ENCODE data around the gene CDNF. TPM values are rescaled to one million over a fixed set of nuclear protein-coding genes. Genes with fewer than 3 reads are reported as not detected.
"Not testable (repeated sequence)": the region's sequence is repeated elsewhere in the genome, so short reads cannot be mapped to it uniquely, and the experiment has no call there.

CDNF gene
- total and polyA plus RNA-seq, 10 of the 15 experiments (the other 5 are each of a cell fraction or from before 2014, with no cell fraction given) = 0.08 to 1.9 (median 0.77) TPM

DNA sequence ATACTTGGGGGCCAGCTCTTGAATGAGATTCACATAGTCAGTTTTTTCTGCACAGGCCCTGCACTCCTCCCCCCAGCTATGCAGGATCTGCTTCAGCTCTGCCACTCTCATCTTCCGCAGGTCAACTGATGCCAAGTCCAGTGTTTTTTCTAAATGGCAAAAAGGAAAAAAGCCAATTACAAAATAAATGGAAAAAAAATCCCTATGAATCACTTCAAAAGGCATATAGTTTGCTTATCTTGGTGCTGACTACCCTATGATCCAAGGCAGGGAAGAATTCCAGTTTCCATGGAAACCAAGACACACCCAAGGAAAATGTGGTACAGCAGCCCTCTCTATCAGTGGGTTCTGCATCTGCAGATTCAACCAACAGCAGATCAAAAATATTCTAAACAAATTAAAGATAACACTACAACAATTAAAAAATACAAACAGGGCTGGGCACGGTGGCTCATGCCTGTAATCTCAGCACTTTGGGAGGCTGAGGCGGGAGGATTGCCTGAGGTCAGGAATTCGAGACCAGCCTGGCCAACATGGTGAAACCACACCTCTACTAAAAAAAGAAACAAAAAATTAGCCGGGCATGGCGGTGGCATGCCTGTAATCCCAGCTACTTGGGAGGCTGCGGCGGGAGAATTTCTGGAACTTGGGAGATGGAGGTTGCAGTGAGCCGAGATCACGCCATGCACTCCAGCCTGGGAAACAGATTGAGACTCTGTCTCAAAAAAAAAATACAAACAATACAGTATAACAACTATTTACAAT lies 17.6 kb downstream of the CDNF start:
- ATAC-seq = no peak
- no peak overlapping the region for H2AFZ ChIP-seq (ENCODE audit: control insufficient read depth, low read depth, low read length)

DNA sequence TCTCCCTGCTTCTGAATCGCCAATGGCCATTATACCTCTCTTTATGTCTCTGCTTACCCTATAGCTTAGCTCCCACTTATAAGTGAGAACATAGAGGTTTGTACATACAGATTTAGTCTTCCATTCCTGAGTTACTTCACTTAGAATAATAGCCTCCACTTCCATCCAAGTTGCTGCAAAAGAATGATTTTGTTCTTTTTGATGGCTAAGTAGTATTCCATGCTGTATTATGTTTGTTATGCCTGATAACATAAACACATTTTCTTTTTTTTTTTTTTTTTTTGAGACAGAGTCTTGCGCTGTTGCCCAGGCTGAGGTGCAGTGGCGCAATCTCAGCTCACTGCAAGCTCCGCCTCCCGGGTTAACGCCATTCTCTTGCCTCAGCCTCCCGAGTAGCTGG lies 21.1 kb downstream of the CDNF start:
- H3K79me2 ChIP-seq (ENCODE audit: control insufficient read depth, insufficient read depth, low read length); ATAC-seq; H3K36me3 ChIP-seq (ENCODE audit: control insufficient read depth in 2 of 2, insufficient read depth in 2 of 2, low read length in 1 of 2); BruUV-seq (replicated peaks); H3K27ac ChIP-seq (ENCODE audit: control insufficient read depth, insufficient read depth); POLR2A ChIA-PET; DNase-seq (ENCODE audit: low read depth, low spot score); H3K4me2 ChIP-seq (ENCODE audit: control insufficient read depth, insufficient read depth); H4K20me1 ChIP-seq (ENCODE audit: control insufficient read depth, insufficient read depth); intact Hi-C loops (cut with micrococcal nuclease; ENCODE audit: unreplicated experiment); FAIRE-seq; in situ Hi-C loops (cut with MboI); H3K9ac ChIP-seq (ENCODE audit: control insufficient read depth, insufficient read depth, low read length); H3K27me3 ChIP-seq (replicated peaks in 1 of 2; ENCODE audit: control insufficient read depth in 2 of 2, insufficient read depth in 2 of 2, low read length in 1 of 2); H3K9me3 ChIP-seq (replicated peaks; ENCODE audit: control insufficient read depth, insufficient read depth, low read length); RAD21 ChIA-PET (ENCODE audit: unreplicated experiment); H3K4me3 ChIP-seq; H2AFZ ChIP-seq (ENCODE audit: control insufficient read depth, low read depth, low read length); H3K4me1 ChIP-seq (ENCODE audit: control insufficient read depth, insufficient read depth, low read length): not testable (repeated sequence)
- ChIA-PET CTCF (interaction anchor here (1.0 kb wide), 1 partner anchor 279 kb away, joined by 3 read pairs; no protein-coding TSS in a partner anchor), SMC1A (ENCODE audit: uncharacterized antibody, unreplicated experiment) (interaction anchor here (1.0 kb wide), 1 partner anchor 314 kb away, joined by 4 read pairs; no protein-coding TSS in a partner anchor)
- WGBS (ENCODE audit: insufficient coverage, insufficient replicate concordance, low lambda C conversion rate, missing lambda C conversion rate) = 80% methylated on average over 7 of the region's 7 CpGs

More for the DNA sequence above, 17.6 kb downstream of the CDNF start:
- DNase-seq (ENCODE audit: low read depth, low spot score) = no peak
- H3K27me3 ChIP-seq (replicated peaks in 1 of 2; ENCODE audit: control insufficient read depth in 2 of 2, insufficient read depth in 2 of 2, low read length in 1 of 2) = no peaks in the 10 kb centered on the region
- H4K20me1 ChIP-seq (ENCODE audit: control insufficient read depth, insufficient read depth) = no peaks in the 10 kb centered on the region
- POLR2A ChIA-PET = interaction anchor here (1.0 kb wide), 1 partner anchor 290 kb away, joined by 3 read pairs; no protein-coding TSS in a partner anchor
- no peak for FAIRE-seq
- no peak for TF ChIP-seq HDAC2 (IDR thresholded peaks at IDR 0.05)
- no peaks in the 10 kb centered on the region for H3K36me3 ChIP-seq (ENCODE audit: control insufficient read depth in 2 of 2, insufficient read depth in 2 of 2, low read length in 1 of 2)
- CTCF ChIA-PET = interaction anchor here (1.1 to 7.7 kb wide), 5 partner anchors 11 to 318 kb away, joined by 3 to 134 read pairs (median 3); no protein-coding TSS in a partner anchor
- WGBS (ENCODE audit: insufficient coverage, insufficient replicate concordance, low lambda C conversion rate, missing lambda C conversion rate) = 65% methylated on average over 10 of the region's 10 CpGs
- H3K79me2 ChIP-seq (ENCODE audit: control insufficient read depth, insufficient read depth, low read length) = no peaks in the 10 kb centered on the region
- H3K9me3 ChIP-seq (replicated peaks; ENCODE audit: control insufficient read depth, insufficient read depth, low read length) = no peaks in the 10 kb centered on the region
- no peak overlapping the region for H3K4me2 ChIP-seq (ENCODE audit: control insufficient read depth, insufficient read depth)
- no peak overlapping the region for H3K9ac ChIP-seq (ENCODE audit: control insufficient read depth, insufficient read depth, low read length)
- in situ Hi-C loops (cut with MboI) (loop anchor here (5.0 to 10.0 kb wide), 2 partner anchors 318 to 625 kb away; no protein-coding TSS in a partner anchor), intact Hi-C loops (cut with micrococcal nuclease; ENCODE audit: unreplicated experiment) (loop anchor here (5.0 kb wide), 2 partner anchors 173 to 258 kb away; no protein-coding TSS in a partner anchor)
- RAD21 ChIA-PET (ENCODE audit: unreplicated experiment) = interaction anchor here (1.2 to 2.9 kb wide), 2 partner anchors 283 to 1033 kb away, joined by 4 to 9 read pairs; no protein-coding TSS in a partner anchor
- H3K27ac ChIP-seq (ENCODE audit: control insufficient read depth, insufficient read depth) = no peak overlapping the region
- no peak overlapping the region for H3K4me3 ChIP-seq
- BruUV-seq (replicated peaks) = no TSS peak
- SMC1A ChIA-PET (ENCODE audit: uncharacterized antibody, unreplicated experiment) = interaction anchor here (1.1 to 2.6 kb wide), 8 partner anchors 10 to 320 kb away, joined by 3 to 22 read pairs (median 4); no protein-coding TSS in a partner anchor
- H3K4me1 ChIP-seq (ENCODE audit: control insufficient read depth, insufficient read depth, low read length) = no peaks in the 10 kb centered on the region
